NCI-H510A treated with DMSO at 0.1 percent for 48 hours (cell line): Measurements from ENCODE around the gene C4orf50.

Source experiments
- DNase-seq: peaks from one replicate; lab custom pipeline; 2025; lab: John Stamatoyannopoulos, UW

C4orf50 gene

GRCh38 chr4:6018331-6018730 lies at the start of gene C4orf50:
Gene C4orf50, minus strand, starts transcription at chr4:6018431.
- no peak for DNase-seq

- DNase-seq: no peak
Measured at GRCh38 chr4:6065934-6066590, 47.8 kb upstream of the C4orf50 start.

GRCh38 chr4:6065166-6065565 lies 46.9 kb upstream of the C4orf50 start:
- no peak for DNase-seq

DNA sequence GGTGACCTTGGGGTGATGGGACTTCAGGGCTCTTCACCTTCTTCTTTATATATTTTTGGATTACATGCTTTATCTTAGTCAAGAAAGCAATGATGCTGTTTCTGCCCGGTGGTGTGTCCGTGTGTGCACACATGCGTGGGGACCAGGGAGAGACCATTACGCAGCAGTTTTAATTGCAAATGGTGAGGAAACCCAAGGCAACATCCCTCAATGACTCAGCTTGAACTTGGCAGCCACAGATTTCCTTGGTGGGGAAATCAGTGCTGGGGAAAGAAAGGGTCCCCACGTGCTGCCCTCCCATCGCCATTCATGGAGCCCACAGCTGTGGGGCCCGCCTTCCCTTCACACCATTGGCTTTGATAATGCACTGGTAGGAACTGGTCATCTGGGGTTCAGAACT lies 46.2 kb upstream of the C4orf50 start:
- no peak for DNase-seq

GRCh38 chr4:6063684-6064083 lies 45.5 kb upstream of the C4orf50 start:
- no peak for DNase-seq

GRCh38 chr4:6062133-6062532 lies 43.9 kb upstream of the C4orf50 start:
- no peak for DNase-seq

GRCh38 chr4:6059375-6059805 lies 41.2 kb upstream of the C4orf50 start:
- DNase-seq: no peak

- no peak for DNase-seq
Measured at GRCh38 chr4:6058531-6059374, 40.5 kb upstream of the C4orf50 start.

- DNase-seq: no peak
Measured at GRCh38 chr4:6056976-6057766, 38.9 kb upstream of the C4orf50 start.

DNA sequence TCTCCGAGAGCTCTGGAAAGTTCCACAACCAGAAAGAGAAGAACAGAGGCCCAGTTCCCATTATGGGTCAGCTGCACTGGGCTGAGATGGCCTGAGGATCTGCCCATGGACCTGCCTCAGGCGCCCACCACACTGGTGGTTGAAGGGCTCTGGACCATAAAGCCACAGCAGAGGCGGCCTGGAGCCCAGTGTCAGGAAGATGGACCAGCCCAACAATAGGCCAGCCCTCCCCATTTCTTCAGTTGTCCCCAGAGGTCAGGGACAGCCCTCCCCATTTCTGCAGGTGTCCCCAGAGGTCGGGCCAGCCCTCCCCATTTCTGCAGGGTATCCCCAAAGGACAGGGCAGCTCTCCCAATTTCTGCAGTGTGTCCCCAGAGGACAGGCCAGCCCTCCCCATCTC lies 37.2 kb upstream of the C4orf50 start:
- no peak for DNase-seq

GRCh38 chr4:6055030-6055429 lies 36.8 kb upstream of the C4orf50 start:
- no peak for DNase-seq

- DNase-seq: no peak
Measured at GRCh38 chr4:6054162-6054922, 36.1 kb upstream of the C4orf50 start.

- DNase-seq: no peak
Measured at GRCh38 chr4:6052679-6053078, 34.4 kb upstream of the C4orf50 start.

DNA sequence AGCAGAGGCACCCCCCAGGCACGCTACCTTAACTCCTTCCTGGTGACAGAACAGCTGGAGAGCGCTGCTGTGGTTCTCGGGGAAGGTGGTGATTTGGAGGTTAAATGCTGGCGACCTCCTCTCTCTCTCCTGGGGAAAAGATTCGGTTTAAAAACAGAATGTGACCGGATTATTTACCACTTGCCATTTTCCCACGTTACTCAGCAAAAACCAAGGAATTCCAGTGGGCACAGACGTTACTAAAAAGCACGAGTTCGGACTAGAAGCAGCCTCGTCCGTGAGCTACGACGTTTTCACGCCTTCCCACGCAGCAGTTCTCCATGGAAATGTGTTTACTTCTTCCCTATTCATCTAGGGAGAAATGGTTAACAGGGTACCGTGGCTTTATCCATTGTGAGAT lies 32.3 kb upstream of the C4orf50 start:
- no peak for DNase-seq

DNA sequence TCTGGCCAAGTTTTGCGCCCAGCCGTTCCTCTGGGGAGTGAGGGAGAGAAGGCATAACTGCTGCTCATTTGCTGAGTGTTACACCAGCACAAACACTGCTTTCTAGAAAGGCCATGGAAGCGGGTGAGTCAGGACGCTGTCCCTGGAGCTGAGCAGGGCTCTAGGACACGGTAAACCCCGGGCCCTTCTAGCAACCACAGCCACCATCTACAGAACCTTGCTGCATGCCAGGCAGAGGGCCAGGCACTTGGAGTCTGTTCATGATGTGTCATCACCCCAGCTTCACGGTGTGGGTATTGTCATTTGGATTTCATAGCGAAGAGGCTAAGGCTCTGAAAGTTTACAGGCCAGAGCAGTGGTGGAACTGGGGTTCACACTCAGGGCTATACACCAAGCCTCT lies 31.8 kb upstream of the C4orf50 start:
- no peak for DNase-seq

GRCh38 chr4:6049278-6049677 lies 31.0 kb upstream of the C4orf50 start:
- no peak for DNase-seq

DNA sequence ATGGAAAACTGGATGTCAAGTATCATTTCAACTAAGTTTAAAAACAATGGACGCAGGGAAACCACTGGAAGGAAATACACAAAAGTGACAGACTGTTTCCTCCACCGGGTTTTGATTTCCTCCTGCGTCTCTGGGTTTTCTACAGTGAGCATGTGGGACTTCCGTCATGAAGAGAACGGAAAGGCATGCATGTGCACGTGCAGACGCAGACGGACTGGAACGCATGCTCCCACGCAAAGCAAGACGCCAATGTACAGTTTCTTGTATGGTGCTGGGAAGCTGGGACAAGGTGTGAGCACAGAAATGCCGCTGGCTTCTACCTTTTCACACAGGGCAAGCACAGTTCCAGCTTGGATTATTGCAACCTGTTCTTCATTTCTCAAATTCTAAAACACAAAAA lies 30.3 kb upstream of the C4orf50 start:
- DNase-seq: no peak

DNA sequence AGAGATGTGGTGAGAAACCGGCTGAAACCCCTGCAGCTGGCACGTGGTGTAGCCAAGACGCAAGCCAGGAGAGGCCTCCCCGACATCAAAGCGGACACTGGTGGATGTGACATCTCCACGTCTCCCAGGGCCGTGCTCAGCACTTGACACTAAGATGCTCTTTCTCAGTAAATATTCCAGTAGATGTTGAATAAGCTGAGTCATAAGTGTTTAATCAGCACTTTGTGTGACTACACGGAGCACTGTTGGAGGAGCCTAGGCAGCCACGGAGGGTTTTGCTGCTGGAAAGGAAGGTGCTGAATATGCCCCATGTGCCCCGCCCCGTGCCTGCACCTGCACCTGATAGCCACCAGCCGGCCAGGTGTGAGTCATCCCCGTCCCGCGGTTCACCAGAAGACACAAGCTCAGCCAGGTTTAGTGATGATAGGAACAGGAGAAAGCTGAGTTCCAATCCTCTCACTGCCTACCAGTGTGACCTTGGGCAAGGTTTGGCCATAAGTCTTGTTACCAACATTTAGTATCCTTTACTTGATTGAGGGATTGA lies 29.0 kb upstream of the C4orf50 start:
- DNase-seq: no peak

- DNase-seq: no peak
Measured at GRCh38 chr4:6046526-6047129, 28.4 kb upstream of the C4orf50 start.

DNA sequence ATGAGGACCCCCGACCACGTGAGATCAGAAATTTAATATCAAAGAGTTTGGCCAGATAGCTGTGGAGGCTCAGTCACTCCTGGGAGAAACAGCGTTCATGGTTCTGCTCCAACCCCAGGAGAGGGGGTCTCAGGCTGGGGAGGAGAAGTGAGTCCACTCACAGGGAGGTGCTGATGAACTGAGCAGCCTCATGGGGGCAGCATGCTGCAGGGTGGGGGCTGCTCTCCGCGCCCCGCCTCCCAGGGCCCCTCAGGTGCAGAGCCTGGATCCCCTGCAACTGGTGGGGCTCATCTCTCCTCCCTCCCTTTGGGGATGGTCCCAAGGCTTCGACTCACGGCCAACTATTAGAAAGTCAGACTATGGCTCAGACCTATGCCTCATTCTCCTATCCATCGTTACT lies 26.6 kb upstream of the C4orf50 start:
- no peak for DNase-seq

GRCh38 chr4:6044276-6044675 lies 26.0 kb upstream of the C4orf50 start:
- no peak for DNase-seq
